GM19238 (cell line): Measurements from ENCODE around the gene ATOH1.

Source experiments
- DNase-seq: peaks from one replicate; pipeline ENCODE4 v3.0.0; 2011; ENCODE audit warnings: low spot score; ENCODE audit not compliant: insufficient read length

The ATOH1 gene

GRCh38 chr4:93828332-93828994, at the start of gene ATOH1:
Gene ATOH1, plus strand, starts transcription at chr4:93828753. Its CDS starts 174 bp downstream, at chr4:93828927.
- DNase-seq: no peak

- no peak for DNase-seq
Measured at GRCh38 chr4:93779228-93779627, 49.3 kb upstream of the ATOH1 start.

- DNase-seq: no peak
Measured at GRCh38 chr4:93780080-93780479, 48.5 kb upstream of the ATOH1 start.

DNA sequence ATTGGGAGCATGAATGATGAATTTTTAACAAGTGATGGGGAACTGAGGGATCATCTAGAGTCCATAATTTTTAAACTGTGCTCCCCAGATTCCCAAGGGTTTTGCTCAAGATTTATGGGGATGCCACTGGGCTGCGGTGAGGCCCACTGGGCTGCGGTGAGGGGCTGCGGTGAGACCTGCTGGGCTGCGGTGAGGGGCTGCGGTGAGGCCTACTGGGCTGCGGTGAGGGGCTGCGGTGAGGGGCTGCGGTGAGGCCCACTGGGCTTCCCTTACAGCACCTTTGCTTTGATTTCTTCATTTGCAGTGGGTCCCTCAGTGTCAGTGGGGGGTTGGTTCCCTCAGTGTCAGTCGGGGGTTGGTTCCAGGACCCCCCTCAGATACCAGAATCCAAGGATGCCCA, 47.4 kb upstream of the ATOH1 start:
- DNase-seq: no peak

GRCh38 chr4:93786149-93786548, 42.4 kb upstream of the ATOH1 start:
- no peak for DNase-seq

GRCh38 chr4:93788712-93789111, 39.8 kb upstream of the ATOH1 start:
- no peak for DNase-seq

DNA sequence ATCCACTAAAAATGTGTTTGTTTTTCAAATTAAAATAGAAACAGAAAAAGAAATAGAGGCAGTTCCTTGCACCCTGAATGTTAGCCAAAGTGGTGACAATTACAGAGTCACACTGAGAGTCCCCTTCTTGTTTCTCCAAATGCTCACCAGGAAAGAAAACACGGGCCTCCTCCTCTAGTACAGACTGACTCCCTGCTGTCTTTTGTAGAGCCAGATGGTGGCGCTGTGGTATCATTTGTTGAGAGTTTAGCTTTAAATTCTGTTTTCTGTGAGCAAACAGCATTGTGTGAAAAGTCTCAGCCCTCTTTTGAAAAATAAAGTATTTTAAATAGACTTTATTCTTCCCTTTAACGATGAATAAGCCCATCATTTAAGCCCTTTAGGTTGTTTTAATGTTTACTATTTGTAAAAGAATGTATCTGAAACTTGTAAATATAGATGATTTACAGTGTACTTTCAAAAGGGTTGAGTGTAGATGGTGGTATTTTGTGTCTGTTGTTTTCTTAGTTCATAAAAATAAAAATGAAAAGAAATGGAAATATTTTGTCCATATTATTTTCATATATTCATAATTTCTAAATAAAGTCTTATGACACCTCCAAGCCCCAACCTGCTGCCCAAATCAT, 36.9 kb upstream of the ATOH1 start:
- DNase-seq: peak; percentile 15

GRCh38 chr4:93802045-93802444, 26.5 kb upstream of the ATOH1 start:
- no peak for DNase-seq

GRCh38 chr4:93809773-93810172, 18.8 kb upstream of the ATOH1 start:
- no peak for DNase-seq

DNA sequence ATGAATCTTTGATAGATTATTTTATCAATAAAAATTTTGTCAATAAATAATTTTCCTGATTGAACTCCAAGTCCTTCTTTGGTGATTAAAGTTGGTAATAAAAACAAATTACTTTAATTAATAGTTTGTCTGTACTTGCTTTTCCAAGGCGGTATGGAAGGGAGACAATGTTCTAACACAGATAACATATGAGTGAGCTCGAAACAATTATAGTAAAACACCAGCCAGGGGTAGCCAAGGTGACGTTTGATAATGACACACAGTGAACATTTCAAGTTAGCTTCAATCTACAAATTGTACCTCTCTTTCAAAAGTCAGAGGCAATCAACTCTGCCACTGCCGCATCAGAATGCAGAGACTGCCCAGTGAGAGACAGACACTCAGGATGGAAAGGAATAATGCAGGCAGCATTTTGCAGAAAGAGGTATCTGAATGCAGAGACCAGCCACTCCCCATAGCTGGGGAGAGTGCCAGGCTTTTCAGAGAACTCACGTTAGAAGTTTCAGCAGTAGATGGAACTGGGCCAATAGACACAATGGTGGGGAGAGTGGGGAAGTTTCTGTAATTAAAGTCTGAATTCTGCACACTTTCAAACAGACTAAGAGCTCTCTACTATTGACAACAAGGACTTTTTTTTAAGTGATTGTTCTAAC, 18.1 kb upstream of the ATOH1 start:
- no peak for DNase-seq

DNA sequence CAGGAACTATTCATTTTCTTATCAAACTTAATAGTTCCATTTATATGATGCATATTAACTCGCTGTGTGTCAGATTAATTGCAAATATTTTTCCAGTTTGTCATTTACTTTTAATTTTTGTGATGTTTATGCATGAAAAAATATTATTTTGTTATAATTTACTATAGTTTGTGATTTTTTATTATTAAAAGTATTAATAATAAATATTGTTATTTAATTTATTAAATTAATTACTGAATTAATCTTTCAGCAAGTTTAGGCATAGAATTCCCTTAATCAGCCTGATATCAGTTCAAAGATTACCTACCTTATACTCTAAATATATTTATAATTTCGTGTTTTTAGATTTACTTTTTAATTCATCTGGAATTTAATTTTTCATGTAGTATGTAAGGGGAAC, 15.5 kb upstream of the ATOH1 start:
- DNase-seq: no peak

GRCh38 chr4:93814141-93814540, 14.4 kb upstream of the ATOH1 start:
- DNase-seq: no peak

DNA sequence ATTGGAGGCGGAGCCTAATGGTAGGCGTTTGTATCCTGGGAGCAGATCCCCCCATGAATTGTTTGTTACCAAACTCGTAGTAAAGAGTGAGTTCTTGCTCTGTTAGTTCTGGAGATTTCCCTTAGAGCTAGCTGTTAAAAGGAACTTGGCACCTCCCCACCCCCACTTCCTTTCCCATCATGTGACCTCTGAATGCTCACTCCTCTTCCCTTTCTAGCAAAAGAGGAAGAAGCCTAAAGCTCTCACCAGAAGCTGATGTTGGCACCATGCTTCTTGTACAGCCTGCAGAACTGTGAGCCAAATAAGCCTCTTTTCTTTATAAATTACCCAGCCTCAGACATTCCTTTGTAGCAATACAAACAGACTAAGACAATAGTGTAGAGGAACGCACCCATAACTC, 13.8 kb upstream of the ATOH1 start:
- DNase-seq: no peak

DNA sequence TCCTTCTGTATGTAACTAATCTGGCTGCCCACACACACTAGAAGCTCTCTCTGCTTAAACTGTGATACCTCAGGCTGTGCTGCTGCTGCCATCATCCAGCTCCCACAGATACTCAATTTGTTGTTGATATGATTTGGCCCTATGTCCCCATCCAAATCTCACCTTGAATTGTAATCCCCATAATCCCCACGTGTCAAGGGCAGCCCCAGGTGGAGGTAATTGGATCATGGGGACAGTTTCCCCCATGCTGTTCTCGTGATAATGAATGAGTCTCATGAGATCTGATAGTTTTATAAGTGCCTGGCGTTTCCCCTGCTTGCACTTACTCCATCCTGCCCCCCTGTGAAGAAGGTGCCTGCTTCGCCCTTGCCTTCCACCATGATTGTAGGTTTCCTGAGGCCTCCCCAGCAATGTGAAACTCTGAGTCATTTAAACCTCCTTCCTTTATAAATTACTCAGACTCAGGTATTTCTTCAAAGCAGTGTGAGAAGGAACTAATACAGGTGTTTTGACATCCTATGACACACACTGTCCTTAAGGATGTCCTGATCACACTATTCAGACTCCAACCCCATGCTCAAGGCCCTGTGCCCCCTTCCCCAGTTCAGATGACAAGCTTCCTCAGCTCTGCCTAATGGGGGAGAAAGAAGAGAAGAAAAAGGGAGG, 2.9 kb upstream of the ATOH1 start:
- DNase-seq: no peak

DNA sequence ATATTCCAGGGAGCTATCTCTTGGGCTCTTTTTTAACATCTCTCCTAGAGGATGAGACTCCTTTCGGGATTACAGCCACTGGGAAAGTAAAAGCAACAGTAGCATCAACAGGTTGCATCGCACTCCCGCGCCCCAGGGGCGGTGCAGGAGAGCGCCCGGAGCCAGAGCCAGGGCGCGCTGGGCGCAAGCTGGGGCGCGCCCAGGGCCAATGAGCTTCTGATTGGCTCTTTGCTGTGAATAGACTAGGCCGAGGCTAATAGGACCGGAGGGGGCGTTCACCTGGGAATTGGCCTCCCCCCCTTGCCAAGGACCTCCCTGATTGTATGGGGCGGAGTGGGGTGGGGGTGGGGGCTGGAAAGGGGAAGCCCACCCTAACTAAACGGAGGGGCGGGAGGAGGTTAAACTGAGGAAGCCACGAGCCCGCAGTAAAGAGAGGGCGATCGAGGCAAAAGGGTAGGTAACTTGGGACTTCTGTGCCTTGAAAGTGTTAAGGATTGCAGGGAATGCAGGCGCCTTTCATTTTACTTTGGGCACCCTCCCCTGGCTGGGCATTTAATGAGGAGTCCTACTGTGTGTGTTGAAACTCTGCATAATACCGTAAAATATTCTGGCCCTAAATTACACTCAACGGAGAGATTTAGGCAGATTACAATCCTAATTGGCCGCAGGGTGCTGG, 1.1 kb upstream of the ATOH1 start:
- DNase-seq: no peak

DNA sequence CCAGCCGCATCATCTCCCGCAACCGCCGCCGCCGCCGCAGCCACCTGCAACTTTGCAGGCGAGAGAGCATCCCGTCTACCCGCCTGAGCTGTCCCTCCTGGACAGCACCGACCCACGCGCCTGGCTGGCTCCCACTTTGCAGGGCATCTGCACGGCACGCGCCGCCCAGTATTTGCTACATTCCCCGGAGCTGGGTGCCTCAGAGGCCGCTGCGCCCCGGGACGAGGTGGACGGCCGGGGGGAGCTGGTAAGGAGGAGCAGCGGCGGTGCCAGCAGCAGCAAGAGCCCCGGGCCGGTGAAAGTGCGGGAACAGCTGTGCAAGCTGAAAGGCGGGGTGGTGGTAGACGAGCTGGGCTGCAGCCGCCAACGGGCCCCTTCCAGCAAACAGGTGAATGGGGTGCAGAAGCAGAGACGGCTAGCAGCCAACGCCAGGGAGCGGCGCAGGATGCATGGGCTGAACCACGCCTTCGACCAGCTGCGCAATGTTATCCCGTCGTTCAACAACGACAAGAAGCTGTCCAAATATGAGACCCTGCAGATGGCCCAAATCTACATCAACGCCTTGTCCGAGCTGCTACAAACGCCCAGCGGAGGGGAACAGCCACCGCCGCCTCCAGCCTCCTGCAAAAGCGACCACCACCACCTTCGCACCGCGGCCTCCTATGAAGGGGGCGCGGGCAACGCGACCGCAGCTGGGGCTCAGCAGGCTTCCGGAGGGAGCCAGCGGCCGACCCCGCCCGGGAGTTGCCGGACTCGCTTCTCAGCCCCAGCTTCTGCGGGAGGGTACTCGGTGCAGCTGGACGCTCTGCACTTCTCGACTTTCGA, 654 bp downstream of the ATOH1 start:
- no peak for DNase-seq

GRCh38 chr4:93829820-93830687, 1.5 kb downstream of the ATOH1 start:
- DNase-seq: no peak

DNA sequence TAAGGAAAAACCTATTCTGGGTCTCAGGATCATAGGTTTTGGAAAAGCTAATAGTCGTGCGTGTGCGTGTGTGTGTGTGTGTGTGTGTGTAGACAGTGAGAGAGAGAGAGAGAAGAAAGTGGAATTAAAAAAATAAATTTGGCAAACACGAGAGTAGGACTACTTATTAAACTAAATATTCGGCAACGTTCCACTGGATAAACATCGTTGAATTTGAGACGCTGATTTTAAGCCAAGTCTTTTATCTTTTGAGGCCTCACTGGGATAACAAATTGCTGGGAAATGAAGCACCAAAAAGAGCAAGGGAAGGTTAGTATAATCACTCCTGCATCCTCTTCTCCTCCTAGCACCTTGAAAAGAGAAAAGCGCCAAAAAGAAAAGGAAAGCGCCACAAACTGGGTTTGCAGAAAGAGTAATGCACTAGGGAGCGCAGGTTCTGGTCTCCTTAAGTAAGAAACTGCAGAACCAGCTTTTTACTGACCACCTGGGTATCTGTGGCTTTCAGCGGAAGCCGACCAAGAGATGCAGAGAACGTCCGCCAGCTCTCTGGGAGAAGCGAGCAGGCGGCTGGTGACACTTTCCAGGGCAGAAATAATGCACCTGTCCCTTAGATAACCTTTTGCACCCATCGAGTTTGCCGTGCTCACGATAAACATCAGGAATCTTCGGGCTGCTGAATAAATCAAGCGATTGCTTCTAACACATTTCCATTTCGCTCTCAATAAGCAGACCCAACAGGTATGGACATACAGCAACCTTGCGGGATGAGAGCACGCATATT, 3.4 kb downstream of the ATOH1 start:
- no peak for DNase-seq
